H9 (cell line): ENCODE results near the gene ARL14EP. TPM values are rescaled to one million over a fixed set of nuclear protein-coding genes. Genes with fewer than 3 reads are reported as not detected.

Source experiments
- DNase-seq: peaks from one replicate; pipeline ENCODE4 v3.0.0-alpha.2; 2017
- H2AFZ ChIP-seq: one replicate; pipeline ENCODE4 v1.6.1; 2013; ENCODE audit warnings: mild to moderate bottlenecking, low read length, control low read depth, moderate library complexity
- H2AK5ac ChIP-seq: 2 replicates; pipeline ENCODE4 v1.6.1; 2013; ENCODE audit warnings: low read length, control low read depth, mixed read lengths; ENCODE audit not compliant: insufficient read length
- H2BK120ac ChIP-seq: one replicate; pipeline ENCODE4 v1.6.1; 2013; ENCODE audit warnings: low read depth, mild to moderate bottlenecking, low read length, control low read depth, inconsistent platforms; ENCODE audit not compliant: poor library complexity, severe bottlenecking
- H2BK12ac ChIP-seq: 2 replicates; pipeline ENCODE4 v1.6.1; 2013; ENCODE audit warnings: low read length, control low read depth, mixed read lengths, low read depth; ENCODE audit not compliant: insufficient read length
- H2BK15ac ChIP-seq: 2 replicates; pipeline ENCODE4 v1.6.1; 2013; ENCODE audit warnings: low read depth, low read length, control low read depth
- H2BK20ac ChIP-seq: one replicate; pipeline ENCODE4 v1.6.1; 2013; ENCODE audit warnings: low read depth, mild to moderate bottlenecking, low read length, control low read depth, inconsistent platforms; ENCODE audit not compliant: poor library complexity, severe bottlenecking
- H2BK5ac ChIP-seq: 2 replicates; pipeline ENCODE4 v1.6.1; 2013; ENCODE audit warnings: low read length, control low read depth, mixed read lengths; ENCODE audit not compliant: insufficient read length
- H3K14ac ChIP-seq: 2 replicates; pipeline ENCODE4 v1.6.1; 2013; ENCODE audit warnings: low read length, control low read depth; ENCODE audit not compliant: insufficient read depth
- H3K18ac ChIP-seq: 2 replicates; pipeline ENCODE4 v1.6.1; 2013; ENCODE audit warnings: low read depth, mild to moderate bottlenecking, mixed read lengths, low read length, control low read depth; ENCODE audit not compliant: insufficient read length
- H3K23ac ChIP-seq: 2 replicates; pipeline ENCODE4 v1.6.1; 2013; ENCODE audit warnings: low read length, control low read depth, mixed read lengths, low read depth; ENCODE audit not compliant: insufficient read length
- H3K23me2 ChIP-seq: 2 replicates; pipeline ENCODE4 v1.6.1; 2013; ENCODE audit warnings: low read depth, mild to moderate bottlenecking, mixed read lengths, low read length, control low read depth; ENCODE audit not compliant: insufficient read length, poor library complexity, severe bottlenecking
- H3K27ac ChIP-seq: 2 replicates; pipeline ENCODE4 v1.5.1; 2013; ENCODE audit warnings: low read length, control low read depth, mixed read lengths, low read depth; ENCODE audit not compliant: insufficient read length
- H3K27me3 ChIP-seq: 2 replicates; pipeline ENCODE4 v1.6.1; 2013; ENCODE audit warnings: low read length, control low read depth, inconsistent platforms; ENCODE audit not compliant: insufficient read depth
- H3K4ac ChIP-seq: 2 replicates; pipeline ENCODE4 v1.6.1; 2013; ENCODE audit warnings: low read depth, mild to moderate bottlenecking, control low read depth, inconsistent platforms, low read length, moderate library complexity
- H3K4me1 ChIP-seq: 2 replicates; pipeline ENCODE4 v1.6.1; 2013; ENCODE audit warnings: low read length, control low read depth, inconsistent platforms; ENCODE audit not compliant: insufficient read depth
- H3K4me2 ChIP-seq: 2 replicates; pipeline ENCODE4 v1.6.1; 2013; ENCODE audit warnings: low read length, control low read depth, mixed read lengths; ENCODE audit not compliant: insufficient read length, insufficient read depth
- H3K56ac ChIP-seq: 2 replicates; pipeline ENCODE4 v1.6.1; 2013; ENCODE audit warnings: low read depth, mild to moderate bottlenecking, mixed read lengths, low read length, control low read depth; ENCODE audit not compliant: insufficient read length
- H3K79me1 ChIP-seq: 2 replicates; pipeline ENCODE4 v1.6.1; 2013; ENCODE audit warnings: low read depth, mild to moderate bottlenecking, moderate library complexity, low read length, control low read depth, inconsistent platforms; ENCODE audit not compliant: insufficient read depth, poor library complexity, severe bottlenecking
- H3K79me2 ChIP-seq: 2 replicates; pipeline ENCODE4 v1.6.1; 2013; ENCODE audit warnings: low read length, control low read depth, inconsistent platforms; ENCODE audit not compliant: insufficient read depth
- H3K9ac ChIP-seq: 2 replicates; pipeline ENCODE4 v1.6.1; 2013; ENCODE audit warnings: low read length, control low read depth, mixed read lengths; ENCODE audit not compliant: insufficient read length; ENCODE audit errors: extremely low read depth
- H3K9me3 ChIP-seq: one replicate; pipeline ENCODE4 v1.6.1; 2013; ENCODE audit warnings: low read depth, low read length, inconsistent platforms; ENCODE audit not compliant: control insufficient read depth
- H3T11ph ChIP-seq: one replicate; pipeline ENCODE4 v1.6.1; 2013; ENCODE audit warnings: mild to moderate bottlenecking, low read length, control low read depth, inconsistent platforms
- H4K20me1 ChIP-seq: one replicate; pipeline ENCODE4 v1.6.1; 2013; ENCODE audit not compliant: control insufficient read depth, insufficient read length, insufficient read depth
- H4K5ac ChIP-seq: 2 replicates; pipeline ENCODE4 v1.6.1; 2013; ENCODE audit warnings: low read depth, mild to moderate bottlenecking, mixed read lengths, low read length, control low read depth; ENCODE audit not compliant: insufficient read length
- H4K8ac ChIP-seq: replicated peaks from 2 replicates; pipeline ENCODE4 v1.6.1; 2013; ENCODE audit warnings: low read length, control low read depth, mixed read lengths, low read depth; ENCODE audit not compliant: insufficient read length
- H4K91ac ChIP-seq: 2 replicates; pipeline ENCODE4 v1.6.1; 2013; ENCODE audit warnings: low read depth, mild to moderate bottlenecking, moderate library complexity, mixed read lengths, low read length, control low read depth; ENCODE audit not compliant: insufficient read length
- H3K27ac Mint-ChIP-seq, 3 experiments: 2 replicates in 2 of 3; 3 replicates in 1 of 3; pipeline ENCODE4 v1.8.0; 2020 to 2021; ENCODE audit warnings: mixed read lengths in 3 of 3, mild to moderate bottlenecking in 1 of 3, moderate library complexity in 1 of 3
- H3K27me3 Mint-ChIP-seq: 2 replicates; pipeline ENCODE4 v1.8.0; 2021; ENCODE audit warnings: low read depth, mild to moderate bottlenecking, moderate library complexity, mixed read lengths
- H3K36me3 Mint-ChIP-seq, 3 experiments: 2 replicates in 2 of 3; 3 replicates in 1 of 3; pipeline ENCODE4 v1.8.0; 2020 to 2021; ENCODE audit warnings: low read depth in 3 of 3, mixed read lengths in 3 of 3; ENCODE audit not compliant: insufficient read depth in 1 of 3
- H3K4me1 Mint-ChIP-seq, 2 experiments: 2 replicates each; pipeline ENCODE4 v1.8.0; 2020; ENCODE audit warnings: mixed read lengths in 2 of 2
- H3K4me3 Mint-ChIP-seq, 2 experiments: 2 replicates in 1 of 2; 3 replicates in 1 of 2; pipeline ENCODE4 v1.8.0; 2020 to 2021; ENCODE audit warnings: mild to moderate bottlenecking in 2 of 2, mixed read lengths in 2 of 2, moderate library complexity in 1 of 2
- H3K9me3 Mint-ChIP-seq, 2 experiments: 2 replicates in 1 of 2; 3 replicates in 1 of 2; pipeline ENCODE4 v1.8.0; 2020; ENCODE audit warnings: mild to moderate bottlenecking in 2 of 2, mixed read lengths in 2 of 2, moderate library complexity in 1 of 2
- CTCF ChIP-seq: fragments of 200-600 bp; sonication (generic); conservative IDR thresholded peaks from 3 replicates; pipeline ENCODE4 v1.8.0; 2021; ENCODE audit warnings: antibody characterized with exemption, mild to moderate bottlenecking
- WGBS: extraction: QIAGEN DNeasy Blood & Tissue Kit; methylation state at CpG from one replicate; pipeline ENCODE4 v1.1.7; 2013; ENCODE audit warnings: missing lambda C conversion rate, low lambda C conversion rate, mixed read lengths; ENCODE audit not compliant: insufficient read length; ENCODE audit errors: extremely low coverage; 5-methylcytosine and 5-hydroxymethylcytosine counted together
- total RNA-seq: library from RNA; stranded (reverse); gene quantifications from 2 replicates; pipeline ENCODE4 v1.2.1, GENCODE V29; 2021

ARL14EP gene
- total RNA-seq, 1 experiment from 2014 or later = 20.9 TPM

GRCh38 chr11:30346068-30346688 is 23.3 kb downstream of the ARL14EP start:
- Histone ChIP-seq H3K79me1 (no peaks in the 10 kb centered on the region), H3K79me2 (no peaks in the 10 kb centered on the region), H2BK20ac (no peak overlapping the region), H3T11ph (no peak overlapping the region), H4K5ac (no peak overlapping the region), H3K27me3 (no peaks in the 10 kb centered on the region), H2BK5ac (no peak overlapping the region), H2BK15ac (no peak overlapping the region), H4K8ac (no peak overlapping the region), H3K23me2 (no peaks in the 10 kb centered on the region), H3K27ac (no peak overlapping the region), H2AFZ (no peak overlapping the region), H3K14ac (no peak overlapping the region), H3K18ac (no peak overlapping the region), H4K91ac (no peak overlapping the region), H2AK5ac (no peak overlapping the region), H3K9ac (no peak overlapping the region), H3K23ac (no peak overlapping the region), H3K4me2 (no peak overlapping the region), H3K4me1 (no peaks in the 10 kb centered on the region), H3K4ac (no peak overlapping the region), H3K56ac (no peak overlapping the region), H2BK120ac (no peak overlapping the region), H4K20me1 (no peaks in the 10 kb centered on the region), H3K9me3 (no peaks in the 10 kb centered on the region), H2BK12ac (no peak overlapping the region)
- no peak for DNase-seq
- no CpG with 5 or more reads among the region's 5 CpGs for WGBS
- no peak overlapping the region for H3K27ac Mint-ChIP-seq
- no peaks in the 10 kb centered on the region; a peak in 1 of 5 replicates for H3K9me3 Mint-ChIP-seq
- no peaks in the 10 kb centered on the region for H3K4me1 Mint-ChIP-seq
- peak; percentile 75 for TF ChIP-seq CTCF
- no peaks in the 10 kb centered on the region for H3K27me3 Mint-ChIP-seq
- H3K36me3 Mint-ChIP-seq = peaks cover 0 to 5% (median 0%) of the 10 kb centered on the region in 3 experiments; a peak in 1 of 7 replicates
- H3K4me3 Mint-ChIP-seq = no peak overlapping the region
